HK-2 (cell line): ENCODE measurements around the gene SSRP1.

Source experiments
- DNase-seq: peaks from one replicate; pipeline ENCODE4 v3.0.0-alpha.2; 2018; ENCODE audit not compliant: unreplicated experiment

Gene SSRP1

DNA sequence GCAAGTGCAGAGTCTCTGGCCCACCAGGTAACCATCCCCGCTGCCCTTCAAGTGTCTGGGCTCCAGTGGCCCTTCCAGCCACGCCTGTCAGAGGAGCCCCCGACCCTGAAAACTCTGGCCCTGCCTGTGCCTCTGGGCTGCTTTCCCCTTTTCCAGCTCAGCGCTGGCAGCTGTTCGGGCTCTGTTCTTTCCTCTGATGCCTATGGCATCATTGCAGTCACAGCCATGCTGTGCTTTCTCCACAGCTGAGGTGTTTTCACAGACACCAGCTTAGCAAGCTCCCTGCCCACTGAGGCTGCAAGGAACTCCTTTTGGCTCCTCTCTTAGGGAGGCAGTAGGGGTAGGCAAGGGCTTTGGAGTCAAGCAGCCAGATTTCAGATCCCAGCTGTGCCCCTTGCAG, 23.7 kb upstream of the SSRP1 start:
- no peak for DNase-seq

DNA sequence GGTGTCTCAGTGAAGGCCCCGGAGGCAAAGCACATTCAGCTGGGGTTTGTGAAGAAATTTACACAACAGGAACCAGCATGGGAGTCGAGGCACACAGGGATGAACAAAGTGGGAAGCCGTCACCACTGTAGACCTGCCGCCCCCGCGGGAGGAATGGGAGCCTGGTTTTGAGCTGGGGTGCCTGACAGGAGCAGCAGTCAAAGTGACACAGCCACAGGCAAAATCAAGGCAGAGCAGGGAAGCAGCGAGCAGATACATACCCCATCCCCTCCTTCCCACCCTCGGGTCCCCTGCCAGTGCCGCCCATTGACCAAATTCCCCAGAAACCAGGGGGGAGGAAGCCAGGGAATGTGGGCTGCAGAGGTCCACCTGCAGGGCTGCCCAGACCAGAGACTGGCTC, 23.3 kb upstream of the SSRP1 start:
- DNase-seq, result no peak

DNA sequence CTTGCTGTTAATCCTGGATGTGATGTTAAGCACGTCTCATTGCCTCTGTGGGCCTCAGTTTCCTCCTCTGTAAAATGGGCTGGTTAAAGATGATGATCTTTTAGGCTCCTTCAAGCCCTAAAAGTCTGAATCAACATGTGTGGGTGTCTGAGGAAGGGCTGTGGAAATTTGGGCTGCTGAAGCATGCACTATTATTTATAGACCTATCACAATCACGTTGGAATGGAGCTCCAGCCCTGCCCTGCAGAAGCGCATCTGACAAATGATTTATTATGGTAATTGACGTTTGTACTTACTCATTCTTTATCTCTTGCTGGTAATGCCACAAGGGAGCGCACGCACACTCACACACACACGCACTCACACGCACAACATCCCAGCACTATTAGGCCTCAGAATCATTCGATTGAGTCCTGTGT, 22.9 kb upstream of the SSRP1 start:
- DNase-seq, result no peak

DNA sequence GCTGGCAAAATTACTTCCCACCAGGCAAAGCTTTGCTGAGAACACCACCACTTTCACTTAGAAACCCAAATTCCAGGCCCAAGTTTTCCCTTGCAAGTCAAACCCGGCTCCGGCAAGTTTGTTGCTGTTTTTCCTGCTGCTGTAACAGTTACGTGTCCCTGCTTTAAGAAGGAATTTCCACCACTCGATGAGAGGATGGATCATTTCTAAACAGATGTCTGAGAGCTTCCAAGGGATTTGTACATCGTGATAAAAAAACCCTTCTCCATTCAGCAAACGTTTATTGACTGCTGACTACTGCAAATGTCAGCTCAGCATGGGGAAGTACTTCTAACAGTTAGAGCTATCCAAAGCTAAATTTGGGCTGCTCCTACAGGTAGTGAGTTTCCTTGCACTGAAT, 22.2 kb upstream of the SSRP1 start:
- DNase-seq, result no peak

DNA sequence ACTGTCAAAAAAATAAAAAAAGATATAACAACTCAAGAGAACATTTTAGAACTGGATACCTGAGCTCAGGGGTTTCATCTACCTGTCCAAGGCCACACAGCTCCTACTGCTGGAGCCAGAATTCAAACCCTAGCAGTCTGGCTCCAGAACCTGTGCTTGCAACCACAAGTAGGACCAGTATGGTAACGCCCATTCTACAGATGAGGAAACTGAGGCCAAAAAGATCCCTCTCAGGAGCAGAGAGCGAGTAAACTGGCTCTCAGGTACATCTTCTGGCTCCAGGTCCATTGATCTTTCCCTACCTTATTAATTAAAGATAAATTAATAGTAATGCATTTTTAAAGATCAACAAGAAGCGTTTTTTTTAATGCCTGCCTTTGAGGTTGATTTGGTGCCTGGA, 21.6 kb upstream of the SSRP1 start:
- DNase-seq, result no peak

DNA sequence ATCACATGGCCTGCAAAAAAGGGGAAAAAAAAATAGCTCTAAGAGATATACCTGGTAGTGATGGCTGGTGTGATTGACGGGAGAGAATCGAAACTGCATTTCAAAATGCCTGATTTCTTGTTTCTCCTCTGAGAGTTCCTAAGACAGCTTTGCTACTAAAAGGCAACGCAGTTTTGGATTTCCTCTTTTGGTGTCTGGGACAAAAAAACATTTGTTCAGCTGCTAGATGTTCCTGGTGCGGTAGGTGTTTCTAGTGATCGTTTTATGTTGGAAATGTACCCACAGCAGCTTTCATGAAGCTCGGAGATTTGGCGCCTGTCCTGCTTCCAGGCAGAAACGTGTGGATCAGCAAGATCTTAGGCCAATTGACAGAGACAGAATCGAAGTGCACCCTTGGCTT, 20.6 kb upstream of the SSRP1 start:
- no peak for DNase-seq

DNA sequence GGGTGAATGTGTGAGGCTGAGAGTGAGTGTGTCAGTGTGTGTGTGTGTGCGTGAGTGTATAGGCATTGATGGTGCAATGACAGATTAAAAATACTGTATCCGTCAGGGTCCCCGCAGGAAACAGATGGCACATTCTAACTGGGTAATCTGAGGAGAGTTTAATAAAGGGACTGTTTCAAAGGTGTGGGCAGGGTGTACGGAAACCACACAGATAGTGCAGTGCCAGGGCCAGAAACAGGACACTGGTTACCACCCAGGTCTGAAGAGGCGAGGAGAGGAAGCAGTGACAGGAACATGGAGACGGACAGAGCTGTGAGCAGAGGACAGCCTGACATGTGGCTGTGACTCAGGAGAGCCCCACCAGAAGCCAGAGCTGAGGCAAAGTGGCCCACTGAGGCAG, 19.0 kb upstream of the SSRP1 start:
- DNase-seq, result no peak

DNA sequence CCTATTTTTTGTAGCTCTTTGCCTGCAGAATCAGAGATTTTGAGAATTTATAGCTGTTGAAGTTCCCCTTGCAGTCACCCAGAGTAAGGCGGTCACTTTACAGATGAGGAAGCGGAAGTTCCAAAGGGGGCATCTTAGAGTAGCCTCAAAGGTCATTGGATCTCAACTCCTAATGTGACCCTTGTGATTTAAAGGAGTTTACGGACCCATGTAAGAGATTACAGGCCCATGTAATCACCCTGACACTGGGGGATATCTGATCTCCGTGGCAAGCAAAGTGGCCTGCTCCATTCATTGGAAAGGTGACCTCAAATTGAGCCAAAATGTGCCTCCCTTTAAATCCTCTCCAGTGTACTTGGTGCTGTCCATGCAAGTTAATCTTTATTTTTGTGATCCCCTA, 18.2 kb upstream of the SSRP1 start:
- DNase-seq, result no peak

DNA sequence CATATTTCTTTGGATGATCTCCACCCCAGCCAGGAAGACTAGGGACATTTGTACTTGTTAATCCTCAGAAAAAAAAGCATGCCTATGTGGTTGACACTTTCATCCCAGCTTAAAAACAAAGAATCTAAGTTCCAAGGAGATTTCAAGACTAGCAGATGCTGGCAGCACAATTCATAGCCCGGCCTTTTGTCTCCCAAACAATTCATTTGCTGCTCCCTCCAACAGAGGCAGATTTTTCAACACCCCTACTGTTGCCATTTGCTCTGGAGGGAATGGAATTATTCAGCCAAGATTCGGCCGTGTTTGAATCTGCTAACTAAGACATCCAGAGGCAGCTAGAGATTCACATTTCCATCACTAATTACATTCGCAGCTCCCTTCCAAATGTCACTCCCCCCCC, 17.8 kb upstream of the SSRP1 start:
- DNase-seq, result no peak

DNA sequence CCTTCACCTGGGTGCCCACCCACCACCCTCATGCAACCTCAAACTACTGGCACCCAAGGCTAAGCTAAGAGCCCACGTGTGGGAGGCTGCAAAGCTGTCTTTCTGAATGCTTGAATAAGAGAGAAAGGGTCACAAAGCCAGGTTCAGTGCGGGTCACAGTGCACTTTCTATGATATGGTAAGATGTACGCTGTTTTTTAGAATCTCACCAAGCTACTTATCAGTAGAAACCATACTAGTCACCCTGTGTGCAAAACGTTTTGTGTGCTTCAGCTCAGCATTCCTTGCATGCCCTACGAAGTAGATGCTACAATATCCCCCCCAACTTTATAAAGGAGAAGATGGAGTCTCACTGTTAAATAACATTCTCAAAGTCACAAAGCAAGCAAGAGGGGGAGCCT, 17.3 kb upstream of the SSRP1 start:
- DNase-seq, result no peak

DNA sequence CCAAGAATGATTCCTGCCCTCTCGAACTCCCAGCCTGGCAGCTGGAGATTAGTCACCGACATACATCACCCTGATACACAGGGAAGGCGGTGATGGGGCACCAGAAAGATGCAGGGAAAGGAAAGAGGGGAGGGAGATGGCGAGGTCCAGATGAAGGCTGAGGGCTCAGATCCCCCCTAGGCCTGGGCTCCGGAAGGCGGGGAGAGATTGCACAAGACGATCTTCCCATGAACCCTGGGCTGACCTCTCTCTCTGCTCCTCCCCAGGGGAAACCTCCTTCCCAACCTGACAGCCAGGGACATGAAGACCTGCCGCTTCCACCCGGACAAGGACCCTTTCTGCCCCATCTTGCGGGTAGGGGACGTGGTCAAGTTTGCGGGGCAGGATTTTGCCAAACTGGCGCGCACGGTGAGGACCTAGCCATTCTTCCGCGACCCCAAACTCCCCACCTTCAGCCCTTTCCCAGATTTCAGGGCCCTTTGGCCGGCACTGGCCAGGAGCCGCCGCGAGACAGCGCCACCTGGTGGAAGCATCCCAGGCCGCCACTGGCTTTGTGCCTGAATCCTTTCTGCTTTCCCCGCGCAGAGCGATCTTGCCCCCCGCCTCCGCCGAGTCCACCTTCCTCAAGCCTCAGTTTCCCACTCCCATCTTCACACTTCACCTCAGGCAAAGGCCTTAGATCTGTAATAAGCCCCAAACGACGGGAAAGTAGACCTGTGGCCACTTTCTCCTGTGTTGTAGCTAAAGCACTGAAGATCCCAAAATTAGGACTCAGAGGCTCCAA, 14.0 kb upstream of the SSRP1 start:
- DNase-seq, result peak; percentile 73

DNA sequence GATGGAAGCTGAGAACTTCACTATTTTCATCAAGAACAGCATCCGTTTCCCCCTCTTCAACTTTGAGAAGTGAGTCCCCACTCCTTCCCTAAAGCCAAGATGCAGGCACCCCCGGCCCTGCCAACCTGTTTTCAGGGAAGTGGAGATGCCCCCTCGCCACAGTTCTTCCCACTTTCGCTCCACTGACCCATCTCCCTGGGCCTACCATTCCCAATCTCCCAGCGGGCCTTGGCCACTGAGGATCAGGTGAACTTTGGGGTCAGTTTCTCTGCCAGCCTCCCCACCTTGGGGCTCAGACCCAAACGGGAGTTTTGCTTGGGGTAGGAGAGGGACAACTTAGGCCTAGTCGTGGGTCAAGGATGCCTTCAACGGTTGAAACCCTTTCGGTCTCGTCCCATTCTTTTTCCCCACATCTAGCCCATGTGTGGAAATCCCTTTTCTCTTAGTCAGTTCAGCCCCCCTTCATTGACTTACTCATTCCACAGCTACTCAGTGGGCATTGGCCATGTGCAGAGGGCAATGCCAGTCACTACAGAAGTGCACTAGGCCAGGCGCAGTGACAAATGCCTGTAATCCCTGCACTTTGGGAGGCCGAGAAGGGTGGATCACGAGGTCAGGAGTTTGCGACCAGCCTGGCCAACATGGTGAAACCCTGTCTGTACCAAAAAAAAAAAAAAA, 13.1 kb upstream of the SSRP1 start:
- no peak for DNase-seq

DNA sequence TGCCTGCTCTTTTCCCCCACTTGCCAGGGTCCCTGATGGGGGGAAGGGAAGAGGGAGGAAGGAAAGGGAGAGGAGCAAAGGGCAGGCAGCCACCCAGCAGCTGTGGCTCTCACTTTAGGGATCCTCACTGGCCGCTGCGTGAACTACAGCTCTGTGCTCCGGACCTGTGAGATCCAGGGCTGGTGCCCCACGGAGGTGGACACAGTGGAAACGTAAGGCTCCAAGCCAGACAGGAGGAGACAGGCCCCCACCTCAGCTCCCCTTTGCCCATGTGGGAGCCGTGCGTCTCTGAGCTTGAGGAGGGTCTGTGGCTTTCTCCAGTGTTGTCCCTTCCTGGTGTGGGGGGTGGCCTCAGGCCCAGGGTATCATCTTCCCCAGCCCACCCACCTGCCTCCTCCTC, 12.4 kb upstream of the SSRP1 start:
- DNase-seq, result no peak

DNA sequence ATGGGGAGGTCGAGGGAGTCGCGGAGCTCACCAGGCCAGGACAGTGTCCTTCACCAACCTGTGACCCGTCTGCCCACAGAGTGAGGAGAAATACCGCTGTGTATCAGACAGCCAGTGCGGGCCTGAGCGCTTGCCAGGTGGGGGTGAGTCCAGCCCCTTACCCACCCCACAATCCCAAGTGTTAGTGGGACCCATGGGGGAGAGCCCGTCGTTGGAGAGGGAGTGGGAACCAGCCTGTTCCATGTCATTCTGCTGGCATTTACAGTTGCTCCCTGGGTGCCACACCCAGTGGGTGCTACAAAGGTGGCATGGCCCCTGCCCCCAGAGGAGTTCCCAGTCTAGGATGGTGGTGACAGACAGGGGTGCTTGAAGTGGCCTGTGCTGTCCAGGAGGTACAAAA, 11.6 kb upstream of the SSRP1 start:
- no peak for DNase-seq

DNA sequence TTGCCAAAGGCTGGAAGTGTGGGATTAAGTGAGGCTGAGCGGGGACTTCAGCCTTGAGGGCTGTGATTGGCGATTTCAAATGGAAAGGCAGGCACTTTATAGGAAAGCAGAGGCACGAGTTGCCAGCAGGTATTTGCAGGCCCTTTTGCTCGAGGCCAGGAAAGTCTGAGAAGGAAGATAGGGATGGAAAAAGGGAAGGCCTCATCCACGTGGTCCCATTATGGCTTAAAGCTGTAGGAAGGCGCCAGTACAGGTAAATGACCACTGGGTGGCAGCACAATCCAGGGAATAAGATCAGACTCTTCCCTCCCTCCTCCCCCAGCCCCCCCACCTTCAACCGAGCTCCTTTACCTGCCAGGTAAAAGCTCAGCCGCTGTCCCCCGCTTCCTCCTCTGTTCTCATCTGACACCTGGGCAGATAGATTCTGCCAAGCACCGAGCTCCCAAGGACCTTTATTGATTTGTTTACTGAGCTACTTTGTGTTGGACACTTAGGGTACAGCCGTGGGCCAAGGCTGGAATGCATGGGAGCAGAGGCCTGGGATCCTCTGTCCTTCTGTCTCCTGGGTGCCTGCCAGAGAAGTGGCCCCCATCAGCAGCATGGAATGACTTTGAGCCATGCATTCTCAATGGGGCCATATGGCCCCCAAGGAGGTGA, 10.0 kb upstream of the SSRP1 start:
- DNase-seq, result peak; percentile 61

DNA sequence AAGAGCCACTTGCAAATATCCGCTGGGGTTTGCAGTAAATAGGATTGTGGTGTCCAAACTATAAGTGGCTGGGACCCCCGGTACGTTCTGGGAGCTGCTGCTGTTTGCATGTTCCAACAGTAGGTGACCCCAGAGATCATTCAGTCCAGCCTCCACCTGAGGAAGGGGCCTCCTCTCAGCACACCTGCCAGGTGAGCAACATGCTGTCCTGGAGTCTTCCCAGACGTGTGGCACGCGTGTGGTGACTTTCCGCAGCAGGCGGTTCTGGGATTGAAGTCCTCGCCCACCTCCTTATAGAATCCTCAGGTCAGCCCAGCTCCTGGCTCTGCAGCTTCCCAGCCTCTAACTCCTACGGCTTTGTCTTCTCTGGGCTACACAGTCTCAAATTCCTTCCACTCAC, 9.1 kb upstream of the SSRP1 start:
- no peak for DNase-seq

DNA sequence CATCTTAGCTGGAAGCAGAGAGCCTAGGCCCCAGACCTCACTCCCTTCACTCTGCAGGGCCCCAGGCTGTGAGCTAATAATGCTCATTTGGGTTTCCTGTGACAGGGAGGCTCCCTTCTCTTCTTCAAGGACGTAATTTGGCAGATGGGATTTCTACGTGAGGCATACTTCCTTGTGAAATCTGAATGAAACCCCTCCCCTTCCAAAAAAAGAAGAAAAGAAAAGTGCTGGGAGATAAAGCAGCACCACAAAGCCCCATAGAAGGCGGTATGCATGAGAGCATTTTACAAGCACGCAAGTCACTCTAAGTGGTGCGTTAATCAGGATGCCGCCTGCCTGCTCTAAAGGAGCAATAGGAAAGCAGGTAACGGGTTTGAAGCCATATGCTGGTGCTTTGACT, 8.1 kb upstream of the SSRP1 start:
- no peak for DNase-seq

DNA sequence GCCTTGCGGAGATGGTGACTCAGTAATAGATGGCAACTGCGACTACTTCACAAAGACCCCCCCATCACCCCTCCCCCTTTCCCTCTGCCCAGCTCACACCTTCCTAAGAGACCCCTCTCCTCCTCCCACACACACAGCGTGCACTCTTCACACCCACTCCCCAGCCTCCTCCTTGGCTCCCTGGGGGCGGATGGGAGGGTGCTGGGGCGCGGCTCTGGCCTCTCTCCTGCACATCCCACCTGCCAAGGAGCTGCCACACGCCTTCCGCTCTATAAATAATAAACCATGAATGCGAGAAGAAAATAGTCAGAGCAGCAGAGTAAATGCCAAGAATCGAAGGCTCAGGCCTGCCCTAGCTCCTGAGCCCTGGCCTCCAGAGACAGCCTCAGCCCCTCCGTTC, 7.0 kb upstream of the SSRP1 start:
- no peak for DNase-seq

DNA sequence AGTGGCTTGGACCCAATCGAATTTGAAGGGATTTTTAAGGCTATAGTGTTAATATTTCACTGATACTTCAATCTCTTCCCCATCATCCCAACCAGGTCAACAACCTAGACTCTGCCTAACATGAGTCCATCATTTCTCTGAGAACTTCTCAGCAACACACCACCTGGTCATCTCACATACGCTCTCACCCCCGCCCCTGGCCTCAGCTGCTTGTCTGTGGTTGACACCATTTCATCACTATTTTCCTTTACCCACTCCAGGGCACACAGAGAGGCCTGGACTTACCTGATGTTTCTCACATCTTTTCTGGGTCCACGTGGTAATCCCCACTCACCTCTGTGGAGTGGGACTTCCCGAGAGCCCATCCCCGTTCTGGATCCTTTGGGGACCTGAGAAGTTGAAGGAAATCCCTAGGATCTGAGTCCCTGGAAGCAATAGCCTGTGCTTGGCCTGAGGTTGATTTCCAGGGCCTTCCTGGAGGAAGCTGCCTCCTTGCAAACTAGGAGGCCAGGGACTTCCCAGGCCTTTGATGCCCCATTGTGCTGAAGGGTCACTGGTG, 5.6 kb upstream of the SSRP1 start:
- DNase-seq, result no peak

DNA sequence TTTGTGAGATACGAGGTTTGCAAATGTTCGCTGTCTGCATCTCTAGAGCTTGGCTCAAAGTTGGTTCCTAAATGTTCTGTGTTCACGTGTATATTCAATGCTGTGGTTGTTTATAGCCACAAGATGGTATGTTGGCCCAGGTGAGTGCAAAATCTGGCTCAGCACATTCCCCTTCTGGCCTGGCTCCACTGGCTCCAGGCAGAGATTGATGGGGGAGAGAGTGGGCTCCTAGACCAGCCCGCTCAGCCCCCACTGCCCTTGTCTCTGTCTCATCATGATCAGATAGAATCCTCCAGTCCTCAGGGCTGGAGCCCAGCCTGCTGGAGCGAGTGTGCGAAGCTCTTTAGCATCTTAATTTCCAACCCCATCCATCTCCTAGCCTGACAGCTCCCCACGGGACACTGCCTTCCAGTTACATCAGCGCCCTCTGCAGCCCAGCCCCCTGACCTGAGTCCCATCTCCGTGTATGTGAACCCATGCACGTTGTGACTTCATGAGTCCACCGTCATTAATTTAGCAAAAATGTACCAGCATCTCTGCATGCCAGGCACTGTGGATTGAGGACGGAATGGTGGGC, 4.4 kb upstream of the SSRP1 start:
- no peak for DNase-seq

DNA sequence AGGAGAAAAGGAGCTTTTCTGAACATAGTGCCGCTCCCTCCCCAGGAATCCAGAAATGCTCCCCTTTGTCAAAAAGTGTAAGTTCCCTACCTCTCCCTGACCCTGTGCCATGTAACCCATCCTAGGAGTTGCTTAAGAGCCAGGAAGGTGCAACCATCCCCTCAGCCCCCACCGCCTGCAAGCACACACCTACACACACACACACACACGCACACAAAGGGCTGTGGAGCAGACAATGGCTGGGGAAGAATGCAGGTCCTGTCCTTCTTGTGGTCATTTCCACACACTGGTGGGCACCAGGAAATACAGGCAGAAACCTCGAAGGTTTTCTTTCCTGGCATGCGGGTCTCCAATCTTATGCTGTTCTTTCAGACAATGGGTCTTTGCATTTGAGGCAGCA, 3.6 kb upstream of the SSRP1 start:
- DNase-seq, result no peak

DNA sequence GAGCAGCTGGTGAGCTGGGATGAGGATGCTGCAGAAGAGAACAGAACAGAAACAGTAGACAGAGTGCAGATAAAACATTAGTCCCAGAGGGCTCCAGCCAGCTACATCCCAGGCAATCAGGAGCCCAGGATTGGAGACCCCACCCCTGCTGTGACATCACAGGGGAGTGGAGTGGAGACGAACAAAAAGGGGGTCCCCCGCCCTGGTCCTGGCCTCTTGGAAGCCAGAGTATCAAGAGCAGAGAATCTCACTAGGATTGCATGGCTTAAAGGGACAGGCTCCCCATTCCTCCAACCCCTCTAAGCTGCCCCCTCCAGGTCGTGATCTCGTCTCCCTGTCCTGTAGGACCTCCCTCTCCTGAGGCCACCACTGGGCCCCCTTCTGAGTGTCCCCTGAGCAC, 2.5 kb upstream of the SSRP1 start, which contains the start of gene P2RX3:
TSS of gene P2RX3 (plus strand) at position 211 of the 400 bp plus-strand sequence. CDS start 199 bp downstream, outside the sequence.
- DNase-seq, result no peak
